D721Med (cell line): ENCODE results near the gene CCDC126.

Experiments
- DNase-seq: peaks from one replicate; pipeline ENCODE4 v3.0.0; 2011; ENCODE audit warnings: low spot score; ENCODE audit not compliant: insufficient read length
- FAIRE-seq: peaks from 2 replicates; lab custom pipeline; 2011; peaks lifted over from hg19 to GRCh38; lab: Jason Lieb, UNC
- TF ChIP-seq, protein P1 (sequence below): IDR thresholded peaks from 2 replicates; pipeline ENCODE4 v1.5.1; 2012; ENCODE audit warnings: mild to moderate bottlenecking, control low read depth; ENCODE audit not compliant: insufficient read depth; ENCODE audit errors: missing control alignments

CCDC126 gene

DNA sequence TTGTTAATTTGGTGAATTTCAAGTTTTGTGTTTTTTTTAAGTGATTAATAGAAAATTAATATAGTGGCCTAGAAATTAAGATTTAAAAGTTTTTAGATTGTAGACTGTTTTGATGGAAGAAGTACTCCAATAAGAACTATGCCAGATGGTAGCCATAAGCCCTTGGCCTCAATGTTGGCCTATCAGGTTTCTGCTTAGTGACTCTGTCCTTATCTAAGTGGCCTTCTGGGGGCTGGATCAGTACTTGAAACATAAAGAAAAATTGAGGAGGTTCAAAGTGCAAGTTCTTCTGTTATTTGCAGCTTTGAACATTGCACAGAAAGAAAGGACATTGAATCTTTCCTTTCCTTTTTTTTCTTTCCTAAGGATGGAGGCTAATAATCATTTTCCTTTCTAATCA is 9.9 kb downstream of the CCDC126 start:
- TF ChIP-seq, protein P1, sequence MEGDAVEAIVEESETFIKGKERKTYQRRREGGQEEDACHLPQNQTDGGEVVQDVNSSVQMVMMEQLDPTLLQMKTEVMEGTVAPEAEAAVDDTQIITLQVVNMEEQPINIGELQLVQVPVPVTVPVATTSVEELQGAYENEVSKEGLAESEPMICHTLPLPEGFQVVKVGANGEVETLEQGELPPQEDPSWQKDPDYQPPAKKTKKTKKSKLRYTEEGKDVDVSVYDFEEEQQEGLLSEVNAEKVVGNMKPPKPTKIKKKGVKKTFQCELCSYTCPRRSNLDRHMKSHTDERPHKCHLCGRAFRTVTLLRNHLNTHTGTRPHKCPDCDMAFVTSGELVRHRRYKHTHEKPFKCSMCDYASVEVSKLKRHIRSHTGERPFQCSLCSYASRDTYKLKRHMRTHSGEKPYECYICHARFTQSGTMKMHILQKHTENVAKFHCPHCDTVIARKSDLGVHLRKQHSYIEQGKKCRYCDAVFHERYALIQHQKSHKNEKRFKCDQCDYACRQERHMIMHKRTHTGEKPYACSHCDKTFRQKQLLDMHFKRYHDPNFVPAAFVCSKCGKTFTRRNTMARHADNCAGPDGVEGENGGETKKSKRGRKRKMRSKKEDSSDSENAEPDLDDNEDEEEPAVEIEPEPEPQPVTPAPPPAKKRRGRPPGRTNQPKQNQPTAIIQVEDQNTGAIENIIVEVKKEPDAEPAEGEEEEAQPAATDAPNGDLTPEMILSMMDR = no peak
- FAIRE-seq (no peak), DNase-seq (no peak)

DNA sequence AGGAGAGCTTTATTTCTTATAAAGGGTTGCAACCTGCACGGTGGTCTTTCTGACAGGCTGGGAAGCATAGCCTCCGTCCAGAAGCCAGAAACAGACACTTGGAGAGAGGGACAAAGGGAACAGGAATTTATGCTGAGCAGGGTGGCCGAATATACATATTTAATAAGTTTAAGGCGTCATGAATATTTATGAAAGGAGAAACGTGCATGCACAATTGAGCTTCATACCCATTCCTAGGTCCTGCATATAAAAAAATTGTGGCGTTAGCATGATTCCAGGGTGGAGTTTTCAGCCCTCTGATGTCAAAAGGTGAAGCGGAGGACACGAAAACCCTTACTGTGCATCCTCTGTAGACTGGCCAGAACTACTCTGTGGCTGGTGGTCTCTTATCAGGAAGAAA is 10.7 kb downstream of the CCDC126 start:
- DNase-seq (no peak), FAIRE-seq (no peak)
- TF ChIP-seq, protein P1 = no peak

DNA sequence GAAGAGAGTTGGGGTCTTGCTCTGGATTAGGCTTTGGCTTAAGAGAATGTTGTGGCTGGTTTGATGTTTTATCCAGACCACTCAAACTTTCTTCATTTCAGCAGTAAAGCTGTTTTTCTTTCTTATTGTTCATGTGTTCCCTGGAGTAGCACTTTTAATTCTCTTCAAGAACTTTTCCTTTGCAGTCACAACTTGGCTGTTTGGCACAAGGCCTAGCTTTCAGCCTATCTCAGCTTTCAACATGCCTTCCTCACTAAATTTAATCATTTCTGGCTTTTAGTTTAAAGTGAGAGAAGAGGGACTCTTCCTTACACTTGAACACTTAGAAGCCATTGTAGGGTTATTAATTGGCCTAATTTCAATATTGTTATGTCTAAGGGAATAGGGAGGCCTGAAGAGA is 18.1 kb downstream of the CCDC126 start:
- DNase-seq = no peak
- TF ChIP-seq, protein P1 = no peak
- FAIRE-seq = no peak

DNA sequence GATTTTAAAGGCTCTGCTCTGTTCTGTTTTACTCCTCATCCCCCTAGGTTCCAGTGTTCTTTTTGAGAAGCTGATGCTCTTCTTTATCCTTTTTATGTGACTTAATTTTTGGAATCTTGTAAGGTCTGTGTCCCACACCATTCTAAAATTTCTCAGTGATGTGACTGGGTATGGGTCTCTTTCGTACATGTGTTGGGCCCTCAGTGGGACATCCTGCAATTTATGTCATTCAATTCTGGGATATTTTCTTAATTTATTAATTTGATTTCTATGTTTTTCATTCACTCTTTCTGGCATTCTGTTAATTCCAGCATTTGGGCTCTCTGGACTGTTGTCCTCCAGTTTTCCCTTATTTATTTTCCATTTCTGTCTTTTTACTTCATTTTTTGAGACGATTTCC is 19.4 kb downstream of the CCDC126 start:
- no peak for DNase-seq
- TF ChIP-seq, protein P1 = no peak
- no peak for FAIRE-seq

DNA sequence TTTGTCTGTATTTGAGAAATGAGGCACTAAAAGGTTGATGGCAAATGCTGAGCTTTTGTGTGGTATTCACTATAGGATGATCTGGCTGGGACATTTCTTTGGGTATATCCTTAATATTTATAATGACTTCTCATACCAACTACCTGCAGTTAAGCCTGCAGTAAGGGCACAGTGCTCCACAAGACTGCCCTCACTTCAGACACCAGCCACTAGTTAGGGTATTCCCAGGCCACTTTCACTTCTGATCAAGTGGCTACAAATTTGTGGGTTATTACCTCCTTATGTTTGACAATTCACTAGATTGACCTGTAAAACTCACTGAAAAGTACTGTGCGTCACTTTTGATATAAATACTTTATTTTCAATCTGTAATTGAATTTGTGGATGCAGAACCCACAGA is 20.3 kb downstream of the CCDC126 start:
- FAIRE-seq (no peak), DNase-seq (no peak)
- TF ChIP-seq, protein P1 = no peak

DNA sequence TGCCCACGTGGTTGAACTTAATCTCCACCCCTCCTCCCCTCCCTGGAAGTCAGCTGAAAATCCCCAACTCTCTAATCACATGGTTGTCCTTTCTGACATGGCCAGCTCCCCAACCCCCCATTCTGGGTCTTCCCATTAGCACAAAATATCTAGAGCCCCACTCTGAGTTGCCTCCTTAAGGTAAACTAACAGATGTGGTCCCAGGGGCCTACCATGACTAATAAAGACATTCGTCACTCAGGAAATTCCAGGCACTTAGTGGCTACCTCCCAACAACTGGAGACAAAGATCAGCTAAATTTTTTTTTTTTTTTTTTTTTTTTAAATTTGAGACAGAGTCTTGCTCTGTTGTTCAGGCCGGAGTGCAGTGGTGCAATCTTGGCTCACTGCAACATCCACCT is 21.1 kb downstream of the CCDC126 start:
- TF ChIP-seq, protein P1 = no peak
- DNase-seq (no peak), FAIRE-seq (no peak)

DNA sequence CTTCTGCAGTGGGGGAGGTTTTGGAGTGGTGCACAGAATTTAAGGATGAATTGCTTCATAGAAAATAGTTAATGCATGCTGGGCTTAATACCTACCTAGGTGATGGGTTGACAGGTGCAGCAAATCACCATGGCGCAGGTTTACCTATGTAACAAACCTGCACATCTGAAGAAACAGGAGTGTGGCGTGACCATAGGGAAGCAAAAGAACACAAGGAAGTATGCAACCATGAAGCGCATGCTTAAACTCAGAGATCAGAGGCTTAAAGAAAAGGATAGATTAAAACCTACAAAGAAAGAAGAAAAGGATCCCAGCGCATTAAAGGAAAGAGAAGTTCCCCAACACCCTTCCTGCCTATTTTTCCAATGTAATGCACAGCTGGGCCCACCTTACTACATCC is 22.0 kb downstream of the CCDC126 start:
- no peak for FAIRE-seq

More for the DNA sequence above, 22.0 kb downstream of the CCDC126 start:
- no peak for DNase-seq
- TF ChIP-seq, protein P1 = no peak
